Stimulated activated CD8-positive, alpha-beta memory T cell treated with anti-CD3 and anti-CD28 coated beads, Interleukin-7, amount 100 ng/mL, for 48 hours (primary cell): ENCODE results near the gene SPIN1.
A peak's percentile ranks its signal among the peaks of the same experiment; 100 is the strongest.
"Not testable (repeated sequence)": the region's sequence is repeated elsewhere in the genome, so short reads cannot be mapped to it uniquely, and the experiment has no call there.

ENCODE experiments used
- DNase-seq, 2 donors: peaks; one replicate each; pipeline ENCODE4 v3.0.0-alpha.2; 2020; ENCODE audit warnings: low read depth in 1 of 2; ENCODE audit errors: extremely low read depth in 1 of 2

SPIN1 gene

GRCh38 chr9:88388203-88388885 is at the start of gene SPIN1:
Gene SPIN1, plus strand, starts transcription at chr9:88388444. Its CDS starts 38,096 bp downstream, at chr9:88426540.
- DNase-seq, result peak; percentile 60 to 72

GRCh38 chr9:88339317-88339716 is 48.9 kb upstream of the SPIN1 start:
- no peak for DNase-seq

- no peak for DNase-seq
These were observed 46.0 kb upstream of the SPIN1 start for GRCh38 chr9:88342246-88342645.

- no peak for DNase-seq
These were observed 44.2 kb upstream of the SPIN1 start for GRCh38 chr9:88344013-88344412.

GRCh38 chr9:88350354-88350753 is 37.9 kb upstream of the SPIN1 start:
- not testable (repeated sequence) for DNase-seq

GRCh38 chr9:88355166-88355565 is 33.1 kb upstream of the SPIN1 start:
- no peak for DNase-seq

GRCh38 chr9:88357250-88357649 is 31.0 kb upstream of the SPIN1 start:
- not testable (repeated sequence) for DNase-seq

- DNase-seq, result no peak
These were observed 29.5 kb upstream of the SPIN1 start for GRCh38 chr9:88358723-88359122.

- DNase-seq, result no peak
These were observed 28.3 kb upstream of the SPIN1 start for GRCh38 chr9:88359974-88360373.

GRCh38 chr9:88362681-88363080 is 25.6 kb upstream of the SPIN1 start:
- DNase-seq, result no peak

GRCh38 chr9:88363661-88364060 is 24.6 kb upstream of the SPIN1 start:
- DNase-seq, result no peak

- no peak for DNase-seq
These were observed 23.5 kb upstream of the SPIN1 start for GRCh38 chr9:88364706-88365105.

GRCh38 chr9:88370346-88370745 is 17.9 kb upstream of the SPIN1 start:
- DNase-seq, result no peak

- DNase-seq, result no peak
These were observed 16.1 kb upstream of the SPIN1 start for GRCh38 chr9:88372103-88372654.

- no peak for DNase-seq
These were observed 15.2 kb upstream of the SPIN1 start for GRCh38 chr9:88373045-88373444.

GRCh38 chr9:88378317-88378716 is 9.9 kb upstream of the SPIN1 start:
- no peak for DNase-seq

- DNase-seq, result no peak
These were observed 8.9 kb upstream of the SPIN1 start for GRCh38 chr9:88379352-88379751.

- DNase-seq, result no peak
These were observed 8.1 kb upstream of the SPIN1 start for GRCh38 chr9:88380118-88380517.

- not testable (repeated sequence) for DNase-seq
These were observed 6.9 kb upstream of the SPIN1 start for GRCh38 chr9:88381322-88381721.

GRCh38 chr9:88383176-88383575 is 5.1 kb upstream of the SPIN1 start:
- no peak for DNase-seq

GRCh38 chr9:88386137-88386536 is 2.1 kb upstream of the SPIN1 start:
- DNase-seq, result not testable (repeated sequence)

- DNase-seq, result no peak
These were observed 1.1 kb upstream of the SPIN1 start for GRCh38 chr9:88387036-88387551.
